Activated CD4-positive, alpha-beta memory T cell treated with anti-CD3 and anti-CD28 coated beads, Interleukin-2, amount 10 ng/mL, durations not matched to agents 7 days and 5 days (primary cell): ENCODE data around the gene PHF10. TPM values are rescaled to one million over a fixed set of nuclear protein-coding genes. Genes with fewer than 3 reads are reported as not detected.

Source experiments
- CTCF ChIA-PET: fragments of 350-600 bp; sonication (Branson Sonifier 250); formaldehyde crosslinking; loops from one replicate; lab custom pipeline; 2021; ENCODE audit warnings: antibody characterized with exemption, inconsistent platforms; lab: Charles Lee
- POLR2A ChIA-PET: fragments of 350-600 bp; sonication (Branson Sonifier 250); formaldehyde crosslinking; loops from one replicate; lab custom pipeline; 2021; ENCODE audit warnings: antibody characterized with exemption; lab: Charles Lee
- DNase-seq: peaks from one replicate; pipeline ENCODE4 v3.0.0-alpha.2; 2020
- H3K27ac Mint-ChIP-seq: one replicate; pipeline ENCODE4 v1.8.0; 2021; ENCODE audit warnings: mild to moderate bottlenecking, mixed read lengths
- H3K27me3 Mint-ChIP-seq: one replicate; pipeline ENCODE4 v1.8.0; 2021; ENCODE audit warnings: mixed read lengths
- H3K36me3 Mint-ChIP-seq: one replicate; pipeline ENCODE4 v1.8.0; 2021; ENCODE audit warnings: low read depth, mixed read lengths
- H3K4me1 Mint-ChIP-seq: one replicate; pipeline ENCODE4 v1.8.0; 2021; ENCODE audit warnings: mixed read lengths
- H3K4me3 Mint-ChIP-seq: one replicate; pipeline ENCODE4 v1.8.0; 2021; ENCODE audit warnings: mild to moderate bottlenecking, mixed read lengths
- H3K9me3 Mint-ChIP-seq: one replicate; pipeline ENCODE4 v1.8.0; 2021; ENCODE audit warnings: mixed read lengths
- total RNA-seq, 2 experiments: library from RNA; stranded (reverse); gene quantifications; one replicate each; pipeline ENCODE4 v1.2.3, GENCODE V29; 2021

Gene PHF10
- total RNA-seq, 2 experiments from 2014 or later, result 59.9 to 63.6 TPM

GRCh38 chr6:169741344-169741743 is 17.0 kb upstream of the PHF10 start:
- no peaks in the 10 kb centered on the region for H3K4me1 Mint-ChIP-seq
- no peak for DNase-seq
- ChIA-PET CTCF (no interaction called here), POLR2A (interaction anchor here (1.2 to 3.5 kb wide), 3 partner anchors 10 to 40 kb away, joined by 4 to 16 read pairs (median 7); partner anchors contain the start of genes C6orf120, DYNLT2, ERMARD and WDR27)
- no peak overlapping the region for H3K4me3 Mint-ChIP-seq
- no peaks in the 10 kb centered on the region for H3K36me3 Mint-ChIP-seq
- H3K27me3 Mint-ChIP-seq, result peaks cover 13% of the 10 kb centered on the region
- H3K27ac Mint-ChIP-seq, result no peak overlapping the region
- peaks cover 4% of the 10 kb centered on the region for H3K9me3 Mint-ChIP-seq

GRCh38 chr6:169738976-169739529 is 14.8 kb upstream of the PHF10 start:
- CTCF ChIA-PET, result no interaction called here
- no peak overlapping the region for H3K27ac Mint-ChIP-seq
- no peak for DNase-seq
- H3K36me3 Mint-ChIP-seq, result no peaks in the 10 kb centered on the region
- H3K9me3 Mint-ChIP-seq, result no peaks in the 10 kb centered on the region
- H3K4me1 Mint-ChIP-seq, result no peaks in the 10 kb centered on the region
- POLR2A ChIA-PET, result no interaction called here
- peaks cover 28% of the 10 kb centered on the region for H3K27me3 Mint-ChIP-seq
- H3K4me3 Mint-ChIP-seq, result no peak overlapping the region

- Mint-ChIP-seq H3K27ac (no peak overlapping the region), H3K4me3 (no peak overlapping the region), H3K4me1 (no peaks in the 10 kb centered on the region), H3K27me3 (peaks cover 34% of the 10 kb centered on the region), H3K36me3 (no peaks in the 10 kb centered on the region), H3K9me3 (no peaks in the 10 kb centered on the region)
- no peak for DNase-seq
- ChIA-PET POLR2A (no interaction called here), CTCF (no interaction called here)
Observed at GRCh38 chr6:169738204-169738975, 14.1 kb upstream of the PHF10 start.

GRCh38 chr6:169729961-169730360 is 5.7 kb upstream of the PHF10 start:
- CTCF ChIA-PET, result no interaction called here
- Mint-ChIP-seq H3K4me3 (no peak overlapping the region), H3K9me3 (no peaks in the 10 kb centered on the region), H3K27me3 (peaks cover 25% of the 10 kb centered on the region), H3K4me1 (peaks cover 13% of the 10 kb centered on the region), H3K36me3 (peaks cover 3% of the 10 kb centered on the region), H3K27ac (no peak overlapping the region)
- POLR2A ChIA-PET, result no interaction called here
- DNase-seq, result no peak

- DNase-seq, result no peak
- no peak overlapping the region for H3K4me3 Mint-ChIP-seq
- H3K4me1 Mint-ChIP-seq, result peaks cover 21% of the 10 kb centered on the region
- ChIA-PET CTCF (no interaction called here), POLR2A (interaction anchor here (6.7 to 7.1 kb wide), 2 partner anchors 23 to 24 kb away, joined by 111 to 135 read pairs; partner anchors contain the start of genes C6orf120, DYNLT2, ERMARD and WDR27)
- peaks cover 2% of the 10 kb centered on the region for H3K27me3 Mint-ChIP-seq
- no peaks in the 10 kb centered on the region for H3K9me3 Mint-ChIP-seq
- H3K36me3 Mint-ChIP-seq, result peaks cover 4% of the 10 kb centered on the region
- no peak overlapping the region for H3K27ac Mint-ChIP-seq
Observed at GRCh38 chr6:169726963-169727362, 2.7 kb upstream of the PHF10 start.

- Mint-ChIP-seq H3K27ac (no peak overlapping the region), H3K9me3 (no peaks in the 10 kb centered on the region), H3K4me3 (peak overlapping the region; percentile 77), H3K27me3 (peaks cover 2% of the 10 kb centered on the region), H3K4me1 (peaks cover 28% of the 10 kb centered on the region), H3K36me3 (peaks cover 6% of the 10 kb centered on the region)
- ChIA-PET POLR2A (interaction anchor here (1.8 to 7.1 kb wide), 3 partner anchors 16 to 24 kb away, joined by 6 to 135 read pairs (median 111); partner anchors contain the start of genes C6orf120, DYNLT2, ERMARD and WDR27), CTCF (interaction anchor here (1.1 to 1.5 kb wide), 2 partner anchors 11 to 30 kb away, joined by 3 read pairs; no protein-coding TSS in a partner anchor)
- DNase-seq, result no peak
Observed at GRCh38 chr6:169726049-169726400, 1.7 kb upstream of the PHF10 start.

- ChIA-PET CTCF (interaction anchor here (1.1 to 1.5 kb wide), 2 partner anchors 10 to 30 kb away, joined by 3 read pairs; no protein-coding TSS in a partner anchor), POLR2A (interaction anchor here (0.8 to 7.1 kb wide), 5 partner anchors 11 to 34 kb away, joined by 3 to 135 read pairs (median 6); partner anchors contain the start of genes C6orf120, DYNLT2, ERMARD and WDR27)
- no peak for DNase-seq
- H3K36me3 Mint-ChIP-seq, result peaks cover 6% of the 10 kb centered on the region
- peak overlapping the region; percentile 78 for H3K27ac Mint-ChIP-seq
- H3K4me3 Mint-ChIP-seq, result peak overlapping the region; percentile 77
- H3K27me3 Mint-ChIP-seq, result peaks cover 2% of the 10 kb centered on the region
- no peaks in the 10 kb centered on the region for H3K9me3 Mint-ChIP-seq
- H3K4me1 Mint-ChIP-seq, result peaks cover 31% of the 10 kb centered on the region
Observed at GRCh38 chr6:169725125-169726048, 1.1 kb upstream of the PHF10 start.

- no peak overlapping the region for H3K27ac Mint-ChIP-seq
- no peaks in the 10 kb centered on the region for H3K9me3 Mint-ChIP-seq
- peaks cover 41% of the 10 kb centered on the region for H3K4me1 Mint-ChIP-seq
- ChIA-PET CTCF (interaction anchor here (1.2 kb wide), 2 partner anchors 16 to 26 kb away, joined by 3 to 6 read pairs; no protein-coding TSS in a partner anchor), POLR2A (interaction anchor here (0.6 to 7.1 kb wide), 9 partner anchors 9 to 860 kb away, joined by 3 to 135 read pairs (median 5); partner anchors contain the start of genes C6orf120, DYNLT2, ERMARD and PSMB1)
- peak; percentile 43 for DNase-seq
- H3K4me3 Mint-ChIP-seq, result peak overlapping the region; percentile 63
- H3K27me3 Mint-ChIP-seq, result peaks cover 2% of the 10 kb centered on the region
- peaks cover 16% of the 10 kb centered on the region for H3K36me3 Mint-ChIP-seq
Observed at GRCh38 chr6:169723991-169724493, 258 bp downstream of the PHF10 start.

GRCh38 chr6:169723200-169723909 is 945 bp downstream of the PHF10 start:
- peak overlapping the region; percentile 85 for H3K4me3 Mint-ChIP-seq
- peak; percentile 66 for DNase-seq
- CTCF ChIA-PET, result interaction anchor here (0.8 to 2.0 kb wide), 4 partner anchors 15 to 31 kb away, joined by 3 to 14 read pairs (median 4); partner anchors contain the start of genes C6orf120 and WDR27

GRCh38 chr6:169722362-169723199 is 1.7 kb downstream of the PHF10 start:
- peak overlapping the region; percentile 85 for H3K4me3 Mint-ChIP-seq
- POLR2A ChIA-PET, result interaction anchor here (0.8 to 7.1 kb wide), 12 partner anchors 10 to 861 kb away, joined by 3 to 135 read pairs (median 4); partner anchors contain the start of genes C6orf120, DYNLT2, ERMARD and PSMB1
- H3K27me3 Mint-ChIP-seq, result peaks cover 2% of the 10 kb centered on the region
- no peaks in the 10 kb centered on the region for H3K9me3 Mint-ChIP-seq
- peaks cover 18% of the 10 kb centered on the region for H3K36me3 Mint-ChIP-seq
- peak; percentile 44 for DNase-seq
- peaks cover 40% of the 10 kb centered on the region for H3K4me1 Mint-ChIP-seq
- H3K27ac Mint-ChIP-seq, result peak overlapping the region; percentile 95
- CTCF ChIA-PET, result interaction anchor here (0.8 to 2.0 kb wide), 6 partner anchors 14 to 807 kb away, joined by 3 to 14 read pairs (median 3); partner anchors contain the start of genes C6orf120 and WDR27

More at GRCh38 chr6:169723200-169723909, 945 bp downstream of the PHF10 start:
- Mint-ChIP-seq H3K9me3 (no peaks in the 10 kb centered on the region), H3K27ac (peak overlapping the region; percentile 95), H3K27me3 (peaks cover 2% of the 10 kb centered on the region), H3K4me1 (peaks cover 43% of the 10 kb centered on the region), H3K36me3 (peaks cover 18% of the 10 kb centered on the region)
- POLR2A ChIA-PET, result interaction anchor here (0.6 to 7.1 kb wide), 11 partner anchors 10 to 860 kb away, joined by 3 to 135 read pairs (median 4); partner anchors contain the start of genes C6orf120, DYNLT2, ERMARD and PSMB1
